ENCODE data around the gene MSH3.

- TF ChIP-seq SMC3 (IDR thresholded peaks at IDR 0.05) (no peak), CTCF (IDR thresholded peaks at IDR 0.05) (no peak), ELK1 (IDR thresholded peaks at IDR 0.05; ENCODE audit: low read depth, low read length) (no peak), POLR2A (IDR thresholded peaks at IDR 0.05; ENCODE audit: low read length) (no peak), TP53 (CRISPR knock-in tag; IDR thresholded peaks at IDR 0.05) (no peak), PHF8 (IDR thresholded peaks at IDR 0.05; ENCODE audit: borderline replicate concordance, low read depth) (no peak), RCOR1 (IDR thresholded peaks at IDR 0.05; ENCODE audit: low read depth, low read length) (no peak), JUN (IDR thresholded peaks at IDR 0.05) (no peak), MYC (IDR thresholded peaks at IDR 0.05; ENCODE audit: borderline replicate concordance, low read length) (no peak), CEBPB (IDR thresholded peaks at IDR 0.05) (no peak), FOXS1 (CRISPR knock-in tag; IDR thresholded peaks at IDR 0.05) (no peak)
- TF ChIP-seq, protein P1, sequence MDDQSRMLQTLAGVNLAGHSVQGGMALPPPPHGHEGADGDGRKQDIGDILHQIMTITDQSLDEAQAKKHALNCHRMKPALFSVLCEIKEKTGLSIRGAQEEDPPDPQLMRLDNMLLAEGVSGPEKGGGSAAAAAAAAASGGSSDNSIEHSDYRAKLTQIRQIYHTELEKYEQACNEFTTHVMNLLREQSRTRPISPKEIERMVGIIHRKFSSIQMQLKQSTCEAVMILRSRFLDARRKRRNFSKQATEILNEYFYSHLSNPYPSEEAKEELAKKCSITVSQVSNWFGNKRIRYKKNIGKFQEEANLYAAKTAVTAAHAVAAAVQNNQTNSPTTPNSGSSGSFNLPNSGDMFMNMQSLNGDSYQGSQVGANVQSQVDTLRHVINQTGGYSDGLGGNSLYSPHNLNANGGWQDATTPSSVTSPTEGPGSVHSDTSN (IDR thresholded peaks at IDR 0.05): no peak
- TF ChIP-seq, protein P2, sequence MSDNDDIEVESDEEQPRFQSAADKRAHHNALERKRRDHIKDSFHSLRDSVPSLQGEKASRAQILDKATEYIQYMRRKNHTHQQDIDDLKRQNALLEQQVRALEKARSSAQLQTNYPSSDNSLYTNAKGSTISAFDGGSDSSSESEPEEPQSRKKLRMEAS (IDR thresholded peaks at IDR 0.05): no peak
Observed at GRCh38 chr5:80925931-80926330, 271.5 kb downstream of the MSH3 start.
